GM06990 (cell line): ENCODE data around the gene CNTFR.
A peak's percentile ranks its signal among the peaks of the same experiment; 100 is the strongest.

Experiments used
- DNase-seq: peaks from one replicate; pipeline ENCODE4 v3.0.0-alpha.2; 2011; ENCODE audit not compliant: insufficient read length; ENCODE audit errors: extremely low read depth
- H3K27me3 ChIP-seq: replicated peaks from 2 replicates; pipeline ENCODE4 v1.6.0; 2011; ENCODE audit warnings: low read length; ENCODE audit not compliant: control insufficient read depth, insufficient read depth
- H3K36me3 ChIP-seq: 2 replicates; pipeline ENCODE4 v1.5.1; 2011; ENCODE audit warnings: low read length; ENCODE audit not compliant: control insufficient read depth, insufficient read depth
- H3K4me3 ChIP-seq: replicated peaks from 2 replicates; pipeline ENCODE4 v1.5.1; 2011; ENCODE audit warnings: low read depth, mild to moderate bottlenecking, control low read depth, low read length
- CTCF ChIP-seq: IDR thresholded peaks from 2 replicates; pipeline ENCODE4 v1.5.1; 2011; ENCODE audit warnings: low read length, control low read depth, mild to moderate bottlenecking, inconsistent platforms; ENCODE audit not compliant: insufficient read depth, poor library complexity, severe bottlenecking

CNTFR gene

GRCh38 chr9:34610434-34611206, 21.1 kb upstream of the CNTFR start:
- Histone ChIP-seq H3K27me3 (no peaks in the 10 kb centered on the region), H3K36me3 (peaks cover 9% of the 10 kb centered on the region), H3K4me3 (peak overlapping the region; percentile 80)
- TF ChIP-seq CTCF, result no peak
- DNase-seq, result no peak

GRCh38 chr9:34607331-34607730, 17.8 kb upstream of the CNTFR start:
- peaks cover 2% of the 10 kb centered on the region; the same call in 1 of the 2 replicates for H3K36me3 ChIP-seq

GRCh38 chr9:34606905-34607304, 17.4 kb upstream of the CNTFR start:
- Histone ChIP-seq H3K27me3 (no peaks in the 10 kb centered on the region; the same call in none of the 2 replicates), H3K36me3 (peaks cover 2% of the 10 kb centered on the region; the same call in 1 of the 2 replicates), H3K4me3 (no peak overlapping the region)
- no peak for DNase-seq
- no peak for TF ChIP-seq CTCF

More at GRCh38 chr9:34607331-34607730, 17.8 kb upstream of the CNTFR start:
- no peak for DNase-seq
- no peak for TF ChIP-seq CTCF
- no peak overlapping the region for H3K4me3 ChIP-seq
- no peaks in the 10 kb centered on the region; the same call in 1 of the 2 replicates for H3K27me3 ChIP-seq

GRCh38 chr9:34606190-34606589, 16.7 kb upstream of the CNTFR start:
- DNase-seq, result no peak
- TF ChIP-seq CTCF, result no peak
- Histone ChIP-seq H3K27me3 (no peaks in the 10 kb centered on the region; the same call in none of the 2 replicates), H3K4me3 (no peak overlapping the region), H3K36me3 (peaks cover 2% of the 10 kb centered on the region; the same call in 1 of the 2 replicates)

GRCh38 chr9:34603610-34604231, 14.2 kb upstream of the CNTFR start:
- DNase-seq, result no peak

More at GRCh38 chr9:34603610-34604231, 14.2 kb upstream of the CNTFR start:
- H3K27me3 ChIP-seq, result peaks cover 1% of the 10 kb centered on the region
- no peak overlapping the region for H3K4me3 ChIP-seq
- H3K36me3 ChIP-seq, result no peaks in the 10 kb centered on the region
- peak; percentile 83 for TF ChIP-seq CTCF
